ENCODE data around the gene LRRC46. TPM values are rescaled to one million over a fixed set of nuclear protein-coding genes. Genes with fewer than 3 reads are reported as not detected.

LRRC46 gene
- total and polyA plus RNA-seq, 2 experiments from 2014 or later = 0.18 to 0.35 TPM

- Mint-ChIP-seq H3K4me3 (peak overlapping the region; percentile 95), H3K4me1 (peaks cover 40% of the 10 kb centered on the region), H3K27ac (no peak overlapping the region), H3K27me3 (ENCODE audit: insufficient read depth, low read depth, poor library complexity) (peaks cover 25% of the 10 kb centered on the region), H3K36me3 (ENCODE audit: low read depth) (peaks cover 3% of the 10 kb centered on the region; the same call in 1 of the 3 replicates), H3K9me3 (no peaks in the 10 kb centered on the region)
- DNase-seq (ENCODE audit: low spot score) = no peak
- H3K4me3 ChIP-seq = peak overlapping the region; percentile 94
- H4K20me1 ChIP-seq (replicated peaks; ENCODE audit: insufficient read depth) = no peaks in the 10 kb centered on the region
- H3K27ac ChIP-seq (ENCODE audit: low read depth) = no peak overlapping the region
- H3K4me1 ChIP-seq (ENCODE audit: insufficient read depth) = peaks cover 18% of the 10 kb centered on the region; the same call in 1 of the 2 replicates
- H3K36me3 ChIP-seq (ENCODE audit: insufficient read depth) = no peaks in the 10 kb centered on the region
- H2AFZ ChIP-seq = peak overlapping the region; percentile 95; the same call in 1 of the 2 replicates
- ATAC-seq = no peak
- H3K27me3 ChIP-seq (ENCODE audit: insufficient read depth) = peaks cover 17% of the 10 kb centered on the region
- no peaks in the 10 kb centered on the region for H3F3A ChIP-seq (replicated peaks; ENCODE audit: low read depth)
- peak overlapping the region; percentile 95 for H3K4me2 ChIP-seq
- TF ChIP-seq ETS1 (IDR thresholded peaks at IDR 0.05) = no peak
- no peak for TF ChIP-seq REST (IDR thresholded peaks at IDR 0.05; ENCODE audit: unreplicated experiment)
- TF ChIP-seq ZNF462 (CRISPR knock-in tag; IDR thresholded peaks at IDR 0.05) = no peak
- no peak for TF ChIP-seq EZH2phosphoT487 (IDR thresholded peaks at IDR 0.05; ENCODE audit: unreplicated experiment)
- TF ChIP-seq POLR2AphosphoS5 (IDR thresholded peaks at IDR 0.05; ENCODE audit: low read depth) = no peak
- TF ChIP-seq JUNB (IDR thresholded peaks at IDR 0.05; ENCODE audit: unreplicated experiment) = no peak
- no peak for TF ChIP-seq CTCF (conservative IDR thresholded peaks at IDR 0.05; ENCODE audit: low read depth in 2 of 2)
- no peak for TF ChIP-seq CREB1 (CRISPR knock-in tag; IDR thresholded peaks at IDR 0.05; ENCODE audit: low read depth)
- TF ChIP-seq EZH2 (IDR thresholded peaks at IDR 0.05; ENCODE audit: low read depth, unreplicated experiment) = no peak
- no peak for TF ChIP-seq STAT1 (IDR thresholded peaks at IDR 0.05; ENCODE audit: unreplicated experiment)
- TF ChIP-seq ZNF331 (CRISPR knock-in tag; IDR thresholded peaks at IDR 0.05; ENCODE audit: low read depth) = no peak
- no peak for TF ChIP-seq ZNF114 (CRISPR knock-in tag; IDR thresholded peaks at IDR 0.05)
- TF ChIP-seq NANOG (IDR thresholded peaks at IDR 0.05; ENCODE audit: borderline replicate concordance) = no peak
- no peaks in the 10 kb centered on the region for H3K9me2 ChIP-seq (ENCODE audit: insufficient read depth)
- no peaks in the 10 kb centered on the region; the same call in 1 of the 2 replicates for H3K79me2 ChIP-seq (replicated peaks; ENCODE audit: insufficient read depth)
Observed at GRCh38 chr17:47840001-47840741, 8.7 kb downstream of the LRRC46 start.

All from GM23338 (cell line).